DND-41 (cell line): ENCODE measurements around the gene SEMA6A.

Experiments
- ATAC-seq: fragments of 200-7000 bp; cut with Tn5 transposase; 3 replicates; pipeline ENCODE4 v1.9.1; 2021; ENCODE audit warnings: low read depth; ENCODE audit not compliant: insufficient read depth
- DNase-seq: peaks from one replicate; pipeline ENCODE4 v3.0.0-alpha.2; 2020
- H2AFZ ChIP-seq: 2 replicates; pipeline ENCODE4 v1.6.0; 2012; ENCODE audit warnings: low read depth, low read length
- H3K27ac ChIP-seq: 2 replicates; pipeline ENCODE4 v1.5.1; 2012; ENCODE audit warnings: low read length, inconsistent platforms
- H3K27me3 ChIP-seq: fragments of 200-600 bp; sonication (generic); 2 replicates; pipeline ENCODE4 v1.6.0; 2012; ENCODE audit warnings: low read length, mild to moderate bottlenecking, inconsistent platforms; ENCODE audit not compliant: insufficient read depth, poor library complexity
- H3K36me3 ChIP-seq: 2 replicates; pipeline ENCODE4 v1.5.1; 2012; ENCODE audit warnings: low read length, inconsistent platforms; ENCODE audit not compliant: insufficient read depth
- H3K4me1 ChIP-seq: 2 replicates; pipeline ENCODE4 v1.5.1; 2012; ENCODE audit warnings: mild to moderate bottlenecking, low read length; ENCODE audit not compliant: insufficient read depth
- H3K4me2 ChIP-seq: 2 replicates; pipeline ENCODE4 v1.6.0; 2012; ENCODE audit warnings: mild to moderate bottlenecking, moderate library complexity, low read length, inconsistent platforms; ENCODE audit not compliant: insufficient read depth
- H3K4me3 ChIP-seq, 2 experiments: fragments of 200-600 bp in 1 of 2; shearing (Covaris generic) in 1 of 2; 2 replicates each; pipeline ENCODE4 v1.5.1; 2012 to 2016; ENCODE audit warnings: inconsistent platforms in 2 of 2, low read length in 2 of 2, mild to moderate bottlenecking in 2 of 2, low read depth in 1 of 2, moderate library complexity in 1 of 2
- H3K79me2 ChIP-seq: 2 replicates; pipeline ENCODE4 v1.6.0; 2012; ENCODE audit warnings: low read length, inconsistent platforms; ENCODE audit not compliant: insufficient read depth
- H3K9ac ChIP-seq: 2 replicates; pipeline ENCODE4 v1.6.0; 2012; ENCODE audit warnings: low read depth, mild to moderate bottlenecking, inconsistent platforms, low read length, moderate library complexity
- H3K9me3 ChIP-seq: 2 replicates; pipeline ENCODE4 v1.5.1; 2012; ENCODE audit warnings: low read length, moderate library complexity, mild to moderate bottlenecking, inconsistent platforms; ENCODE audit not compliant: insufficient read depth, severe bottlenecking
- H4K20me1 ChIP-seq: 2 replicates; pipeline ENCODE4 v1.6.0; 2012; ENCODE audit warnings: low read length; ENCODE audit not compliant: insufficient read depth
- CTCF ChIP-seq: IDR thresholded peaks from 2 replicates; pipeline ENCODE4 v1.5.1; 2012; ENCODE audit warnings: borderline replicate concordance, low read length, moderate library complexity, mild to moderate bottlenecking; ENCODE audit not compliant: poor library complexity, severe bottlenecking; ENCODE audit errors: extremely low read depth
- EZH2 ChIP-seq: IDR thresholded peaks from 3 replicates; pipeline ENCODE4 v1.6.1; 2012; ENCODE audit warnings: borderline replicate concordance, low read depth, mild to moderate bottlenecking, moderate library complexity, low read length, inconsistent platforms; ENCODE audit not compliant: severe bottlenecking

Gene SEMA6A

GRCh38 chr5:116518423-116518822 is 56.2 kb downstream of the SEMA6A start:
- Histone ChIP-seq H3K27ac (no peak overlapping the region), H3K9me3 (no peaks in the 10 kb centered on the region), H3K4me3 (no peak overlapping the region), H4K20me1 (no peaks in the 10 kb centered on the region), H3K9ac (no peak overlapping the region), H3K27me3 (no peaks in the 10 kb centered on the region), H2AFZ (no peak overlapping the region), H3K4me2 (no peak overlapping the region), H3K79me2 (no peaks in the 10 kb centered on the region), H3K36me3 (no peaks in the 10 kb centered on the region), H3K4me1 (no peaks in the 10 kb centered on the region)
- DNase-seq (no peak), ATAC-seq (no peak)
- TF ChIP-seq EZH2 = no peak
- TF ChIP-seq CTCF = no peak

GRCh38 chr5:116517488-116517887 is 57.1 kb downstream of the SEMA6A start:
- Histone ChIP-seq H3K27ac (no peak overlapping the region), H3K4me1 (no peaks in the 10 kb centered on the region)

DNA sequence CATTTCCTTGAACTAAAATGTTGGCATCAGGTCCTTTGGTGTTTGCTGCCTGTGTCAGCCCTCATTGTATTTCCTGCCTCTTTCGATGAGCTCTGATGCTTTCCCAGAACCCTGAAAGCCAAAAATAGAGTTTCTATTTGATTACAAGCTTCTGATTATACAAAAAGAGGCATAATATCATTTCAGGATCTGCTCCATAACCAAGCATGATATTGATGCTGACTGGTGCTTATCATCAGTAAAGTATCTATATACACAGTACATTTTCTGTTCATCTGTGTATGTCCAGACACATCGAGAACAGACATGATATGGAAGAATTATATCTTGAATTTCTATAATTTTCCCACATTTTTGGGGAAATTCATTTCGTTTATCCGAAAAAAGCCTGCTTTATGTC is 58.6 kb downstream of the SEMA6A start:
- no peak for DNase-seq
- H3K79me2 ChIP-seq = no peaks in the 10 kb centered on the region
- no peak overlapping the region for H3K4me2 ChIP-seq
- no peaks in the 10 kb centered on the region for H3K27me3 ChIP-seq
- TF ChIP-seq EZH2 (no peak), CTCF (no peak)
- H3K36me3 ChIP-seq = no peaks in the 10 kb centered on the region
- H4K20me1 ChIP-seq = no peaks in the 10 kb centered on the region
- no peak overlapping the region for H3K9ac ChIP-seq
- no peak for ATAC-seq
- no peak overlapping the region for H2AFZ ChIP-seq
- no peaks in the 10 kb centered on the region for H3K4me1 ChIP-seq
- no peak overlapping the region for H3K27ac ChIP-seq
- H3K4me3 ChIP-seq = no peak overlapping the region
- no peaks in the 10 kb centered on the region for H3K9me3 ChIP-seq

More at GRCh38 chr5:116517488-116517887, 57.1 kb downstream of the SEMA6A start:
- H3K9ac ChIP-seq = no peak overlapping the region
- H3K36me3 ChIP-seq = no peaks in the 10 kb centered on the region
- DNase-seq (no peak), ATAC-seq (no peak)
- H3K9me3 ChIP-seq = no peaks in the 10 kb centered on the region
- no peak overlapping the region for H3K4me3 ChIP-seq
- TF ChIP-seq CTCF = no peak
- no peak for TF ChIP-seq EZH2
- H2AFZ ChIP-seq = no peak overlapping the region
- H3K79me2 ChIP-seq = no peaks in the 10 kb centered on the region
- H3K4me2 ChIP-seq = no peak overlapping the region
- no peaks in the 10 kb centered on the region for H4K20me1 ChIP-seq
- H3K27me3 ChIP-seq = no peaks in the 10 kb centered on the region

DNA sequence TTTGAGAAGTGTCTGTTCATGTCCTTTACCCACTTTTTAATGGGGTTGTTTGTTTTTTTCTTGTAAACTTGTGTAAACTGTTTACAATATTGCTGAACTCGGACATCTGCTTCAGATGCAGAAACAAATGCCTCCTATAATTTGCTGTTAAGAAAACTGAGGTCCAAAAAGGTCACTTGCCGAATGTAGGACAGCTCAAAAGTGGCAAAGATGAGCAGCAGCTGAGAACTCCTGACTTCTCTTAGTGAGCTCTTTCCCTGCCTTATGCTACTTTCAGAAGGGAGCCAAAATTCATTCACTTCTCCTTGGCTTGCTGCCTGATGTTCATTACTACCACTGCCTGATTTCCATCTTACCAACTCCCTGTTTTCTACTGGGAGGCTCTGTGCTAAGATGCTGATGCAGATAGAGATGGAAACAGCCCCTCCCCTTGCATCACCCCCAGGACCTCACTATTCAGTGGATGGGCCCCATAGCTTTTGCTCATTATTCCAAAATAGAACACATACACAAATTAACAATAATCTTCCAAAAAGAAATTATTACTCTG is 60.1 kb downstream of the SEMA6A start:
- no peaks in the 10 kb centered on the region for H3K9me3 ChIP-seq
- TF ChIP-seq EZH2 (no peak), CTCF (no peak)
- H3K27ac ChIP-seq = no peak overlapping the region
- no peaks in the 10 kb centered on the region for H4K20me1 ChIP-seq
- ATAC-seq = no peak
- no peak overlapping the region for H3K4me3 ChIP-seq
- no peaks in the 10 kb centered on the region for H3K4me1 ChIP-seq
- H2AFZ ChIP-seq = no peak overlapping the region
- no peaks in the 10 kb centered on the region for H3K79me2 ChIP-seq
- no peak overlapping the region for H3K4me2 ChIP-seq
- H3K27me3 ChIP-seq = no peaks in the 10 kb centered on the region
- no peak for DNase-seq
- H3K36me3 ChIP-seq = no peaks in the 10 kb centered on the region
- H3K9ac ChIP-seq = no peak overlapping the region
